Measurements from ENCODE around the gene MTHFD2L.

- TF ChIP-seq CTCF (IDR thresholded peaks at IDR 0.05) (no peak), POLR2A (IDR thresholded peaks at IDR 0.05) (no peak)
These were observed 47.2 kb upstream of the MTHFD2L start for GRCh38 chr4:74110670-74111069.

Measured in body of pancreas (tissue), 4 donors.